Tibial artery (tissue), 4 donors: ENCODE data around the gene FAM13A.

Experiments
- DNase-seq, 2 donors: peaks; one replicate each; pipeline ENCODE4 v3.0.0-alpha.2; 2019
- H3K27ac ChIP-seq, 2 donors: fragments of 200-600 bp; sonication (generic) in 1 of 2; 1 replicate in 1 of 2; 2 replicates in 1 of 2; pipeline ENCODE4 v1.5.1; 2018 to 2019; ENCODE audit warnings: mild to moderate bottlenecking in 1 of 2
- H3K27me3 ChIP-seq, 2 donors: fragments of 200-600 bp; sonication (generic) in 1 of 2; one replicate each; pipeline versions ENCODE4 v1.5.1 to v1.6.0; 2016 to 2019
- H3K36me3 ChIP-seq, 3 donors: fragments of 200-600 bp; sonication (generic) in 2 of 3; one replicate each; pipeline ENCODE4 v1.5.1; 2016 to 2019; ENCODE audit warnings: mild to moderate bottlenecking in 2 of 3
- H3K4me1 ChIP-seq, 4 donors: fragments of 200-600 bp; sonication (generic) in 2 of 4; 1 replicate in 3 of 4; 2 replicates in 1 of 4; pipeline ENCODE4 v1.5.1; 2016 to 2019
- H3K4me3 ChIP-seq, 2 donors: fragments of 200-600 bp; sonication (generic) in 1 of 2; 1 replicate in 1 of 2; 2 replicates in 1 of 2; pipeline ENCODE4 v1.5.1; 2018 to 2019; ENCODE audit warnings: mild to moderate bottlenecking in 2 of 2
- H3K9me3 ChIP-seq, 3 donors: fragments of 200-600 bp; sonication (generic) in 1 of 3; one replicate each; pipeline ENCODE4 v1.5.1; 2016 to 2019
- CTCF ChIP-seq, 2 experiments: fragments of 200-600 bp in 1 of 2; fragments of 450-650 bp in 1 of 2; IDR thresholded peaks; one replicate each; pipeline ENCODE4 v1.5.1; 2017 to 2019; ENCODE audit warnings: antibody characterized with exemption in 2 of 2, mild to moderate bottlenecking in 1 of 2, moderate library complexity in 1 of 2
- intact Hi-C: fragments of 100-400 bp; cut with DNase I; formaldehyde crosslinking; loops from one replicate; pipeline ENCODE4 v1.15.0; 2023; ENCODE audit warnings: low total_unique reads

The FAM13A gene

GRCh38 chr4:88866862-88867550 is 190.0 kb downstream of the FAM13A start:
- Histone ChIP-seq H3K27me3 (no peaks in the 10 kb centered on the region), H3K27ac (no peak overlapping the region), H3K36me3 (no peaks in the 10 kb centered on the region), H3K4me1 (no peaks in the 10 kb centered on the region), H3K9me3 (no peaks in the 10 kb centered on the region), H3K4me3 (no peak overlapping the region)
- DNase-seq, result no peak
- no peak for TF ChIP-seq CTCF (IDR thresholded peaks at IDR 0.05)
- intact Hi-C loops, result no loop called here

GRCh38 chr4:88865466-88865865 is 191.5 kb downstream of the FAM13A start:
- Histone ChIP-seq H3K27me3 (no peaks in the 10 kb centered on the region), H3K36me3 (no peaks in the 10 kb centered on the region), H3K4me3 (no peak overlapping the region), H3K4me1 (peaks cover 0 to 3% (median 0%) of the 10 kb centered on the region in 4 donors), H3K27ac (no peak overlapping the region), H3K9me3 (no peaks in the 10 kb centered on the region)
- no peak for TF ChIP-seq CTCF (IDR thresholded peaks at IDR 0.05)
- intact Hi-C loops, result no loop called here
- no peak for DNase-seq

- Histone ChIP-seq H3K27ac (no peak overlapping the region), H3K36me3 (no peaks in the 10 kb centered on the region), H3K4me1 (peaks cover 0 to 3% (median 0%) of the 10 kb centered on the region in 4 donors), H3K4me3 (no peak overlapping the region), H3K9me3 (no peaks in the 10 kb centered on the region), H3K27me3 (no peaks in the 10 kb centered on the region)
- intact Hi-C loops, result no loop called here
- DNase-seq, result no peak
- no peak for TF ChIP-seq CTCF (IDR thresholded peaks at IDR 0.05)
Observed at GRCh38 chr4:88865046-88865445, 191.9 kb downstream of the FAM13A start.

- no peak for DNase-seq
- TF ChIP-seq CTCF (IDR thresholded peaks at IDR 0.05), result no peak
- Histone ChIP-seq H3K27ac (no peak overlapping the region), H3K4me3 (no peak overlapping the region), H3K9me3 (no peaks in the 10 kb centered on the region), H3K4me1 (peaks cover 0 to 3% (median 0%) of the 10 kb centered on the region in 4 donors), H3K36me3 (no peaks in the 10 kb centered on the region), H3K27me3 (no peaks in the 10 kb centered on the region)
- intact Hi-C loops, result no loop called here
Observed at GRCh38 chr4:88860586-88860985, 196.4 kb downstream of the FAM13A start.

- H3K27me3 ChIP-seq, result no peaks in the 10 kb centered on the region
- no peak for DNase-seq
- H3K27ac ChIP-seq, result no peak overlapping the region
- H3K4me3 ChIP-seq, result no peak overlapping the region
- H3K4me1 ChIP-seq, result peaks cover 0 to 3% (median 0%) of the 10 kb centered on the region in 4 donors
- intact Hi-C loops, result no loop called here
- no peak for TF ChIP-seq CTCF (IDR thresholded peaks at IDR 0.05)
- no peaks in the 10 kb centered on the region for H3K36me3 ChIP-seq
- no peaks in the 10 kb centered on the region for H3K9me3 ChIP-seq
Observed at GRCh38 chr4:88859191-88859812, 197.7 kb downstream of the FAM13A start.
